UCSD-AML1 (cell line): Measurements from ENCODE around the gene LILRB1.
"Not testable (repeated sequence)": the region's sequence is repeated elsewhere in the genome, so short reads cannot be mapped to it uniquely, and the experiment has no call there.

Experiments used
- DNase-seq: peaks from one replicate; lab custom pipeline; 2025; ENCODE audit not compliant: unreplicated experiment; lab: John Stamatoyannopoulos, UW

LILRB1 gene

GRCh38 chr19:54630262-54630661 is at the start of gene LILRB1:
Gene LILRB1, plus strand, starts transcription at chr19:54630484. Its CDS starts 590 bp downstream, at chr19:54631074.
- peak; percentile 54 for DNase-seq

- DNase-seq = no peak
Measured at GRCh38 chr19:54586397-54586796, 43.9 kb upstream of the LILRB1 start.

GRCh38 chr19:54587026-54587425 is 43.3 kb upstream of the LILRB1 start:
- DNase-seq = no peak

- peak; percentile 27 for DNase-seq
Measured at GRCh38 chr19:54593445-54593844, 36.8 kb upstream of the LILRB1 start, which contains the start of gene LILRA1. Gene LILRA1, plus strand, starts transcription at chr19:54593632. Its CDS starts 613 bp downstream, at chr19:54594245.

GRCh38 chr19:54593931-54594626 is 36.2 kb upstream of the LILRB1 start:
- not testable (repeated sequence) for DNase-seq

GRCh38 chr19:54594737-54595136 is 35.5 kb upstream of the LILRB1 start:
- no peak for DNase-seq

- DNase-seq = not testable (repeated sequence)
Measured at GRCh38 chr19:54595680-54596436, 34.4 kb upstream of the LILRB1 start.

- DNase-seq = no peak
Measured at GRCh38 chr19:54600212-54600611, 30.1 kb upstream of the LILRB1 start.

- no peak for DNase-seq
Measured at GRCh38 chr19:54606230-54606629, 24.1 kb upstream of the LILRB1 start.

- no peak for DNase-seq
Measured at GRCh38 chr19:54606891-54607784, 23.1 kb upstream of the LILRB1 start.

GRCh38 chr19:54607785-54608150 is 22.5 kb upstream of the LILRB1 start:
- no peak for DNase-seq

GRCh38 chr19:54608205-54608604 is 22.1 kb upstream of the LILRB1 start:
- DNase-seq = no peak

GRCh38 chr19:54608792-54609191 is 21.5 kb upstream of the LILRB1 start:
- no peak for DNase-seq

GRCh38 chr19:54609356-54609791 is 20.9 kb upstream of the LILRB1 start:
- DNase-seq = no peak

- DNase-seq = no peak
Measured at GRCh38 chr19:54612428-54612827, 17.9 kb upstream of the LILRB1 start.

GRCh38 chr19:54614726-54615125 is 15.6 kb upstream of the LILRB1 start:
- no peak for DNase-seq

GRCh38 chr19:54616057-54616456 is 14.2 kb upstream of the LILRB1 start:
- DNase-seq = no peak

GRCh38 chr19:54616821-54617560 is 13.3 kb upstream of the LILRB1 start:
- DNase-seq = no peak

GRCh38 chr19:54620464-54620863 is 9.8 kb upstream of the LILRB1 start:
- no peak for DNase-seq

- DNase-seq = no peak
Measured at GRCh38 chr19:54622431-54622830, 7.9 kb upstream of the LILRB1 start.

- not testable (repeated sequence) for DNase-seq
Measured at GRCh38 chr19:54624234-54624633, 6.0 kb upstream of the LILRB1 start.
